ENCODE results near the gene EXD3. TPM values are rescaled to one million over a fixed set of nuclear protein-coding genes. Genes with fewer than 3 reads are reported as not detected.

Gene EXD3
- total and polyA plus RNA-seq, 2 of the 4 experiments (the other 2 are of a cell fraction), result 1.1 to 7.4 TPM

GRCh38 chr9:137415451-137415850 is 7.5 kb downstream of the EXD3 start:
- Histone ChIP-seq H3K4me3 (ENCODE audit: insufficient read depth, low read depth, low read length) (no peak overlapping the region), H4K5ac (ENCODE audit: low read depth, low read length) (no peak overlapping the region), H4K20me1 (ENCODE audit: insufficient read depth, low read length) (no peaks in the 10 kb centered on the region), H2BK5ac (ENCODE audit: low read depth, low read length, poor library complexity, severe bottlenecking) (no peak overlapping the region), H3K9ac (ENCODE audit: low read depth, low read length) (no peak overlapping the region), H2BK120ac (ENCODE audit: low read depth, low read length) (no peak overlapping the region), H3K4me2 (ENCODE audit: low read depth, low read length) (no peak overlapping the region), H3K9me3 (ENCODE audit: control insufficient read depth, insufficient read depth, low read length) (no peaks in the 10 kb centered on the region), H4K91ac (ENCODE audit: insufficient read depth, low read depth, low read length) (no peak overlapping the region), H2BK15ac (ENCODE audit: low read depth, low read length) (no peak overlapping the region), H3K79me1 (ENCODE audit: low read depth in 1 of 2, low read length in 2 of 2) (peaks cover 15 to 47% of the 10 kb centered on the region in 2 experiments; a peak in 3 of 4 replicates), H2AFZ (replicated peaks; ENCODE audit: low read length, poor library complexity) (no peak overlapping the region), H4K8ac (ENCODE audit: low read depth in 2 of 2, low read length in 2 of 2) (no peak overlapping the region), H3K18ac (ENCODE audit: low read depth, low read length) (no peak overlapping the region), H2AK9ac (replicated peaks; ENCODE audit: low read depth, low read length, poor library complexity) (no peak overlapping the region), H3K36me3 (ENCODE audit: control insufficient read depth, insufficient read depth, low read length) (peaks cover 3% of the 10 kb centered on the region; the same call in 1 of the 2 replicates), H2BK20ac (ENCODE audit: low read depth, low read length) (no peak overlapping the region), H3K14ac (replicated peaks; ENCODE audit: low read depth, low read length) (no peak overlapping the region), H3K56ac (ENCODE audit: extremely low read depth, insufficient read depth, low read length) (no peak overlapping the region), H3K23ac (ENCODE audit: low read depth, low read length) (no peak overlapping the region), H3K9me1 (ENCODE audit: insufficient read depth, low read length) (peaks cover 12% of the 10 kb centered on the region), H3K27ac (ENCODE audit: insufficient read depth, low read length) (no peak overlapping the region), H3K27me3 (ENCODE audit: control insufficient read depth, insufficient read depth, low read length) (no peaks in the 10 kb centered on the region), H3K4me1 (ENCODE audit: control insufficient read depth, insufficient read depth, low read length) (peaks cover 24% of the 10 kb centered on the region), H2AK5ac (ENCODE audit: low read depth, low read length) (no peak overlapping the region; the same call in 1 of the 2 replicates), H3K4ac (ENCODE audit: low read depth, low read length) (no peak overlapping the region)
- DNase-seq, result no peak
- intact Hi-C loops (cut with micrococcal nuclease) (no loop called here), dilution Hi-C loops (cut with HindIII; ENCODE audit: low sequenced_read_pairs, unreplicated experiment) (no loop called here), in situ Hi-C loops (cut with MboI; ENCODE audit: low sequenced_read_pairs) (no loop called here)
- BruUV-seq (replicated peaks), result no TSS peak
- ChIA-PET POLR2A (ENCODE audit: unreplicated experiment) (no interaction called here), CTCF (no interaction called here)
- WGBS, 2 experiments (ENCODE audit: extremely low coverage in 2 of 2, insufficient read length in 1 of 2), result 100% methylated on average over 2 of the region's 5 CpGs; no CpG with 5 or more reads in 1 of the 2 experiments
- TF ChIP-seq CEBPB (IDR thresholded peaks at IDR 0.05; ENCODE audit: low read depth, low read length) (no peak), ELK1 (IDR thresholded peaks at IDR 0.05; ENCODE audit: borderline replicate concordance, low read depth, low read length) (no peak), SMC3 (IDR thresholded peaks at IDR 0.05; ENCODE audit: low read depth, low read length) (no peak), MXI1 (IDR thresholded peaks at IDR 0.05; ENCODE audit: borderline replicate concordance, low read depth, low read length) (no peak), NFE2L2 (IDR thresholded peaks at IDR 0.05; ENCODE audit: low read depth, low read length) (no peak), RCOR1 (IDR thresholded peaks at IDR 0.05; ENCODE audit: insufficient replicate concordance, low read length) (no peak), RAD21 (IDR thresholded peaks at IDR 0.05; ENCODE audit: low read length) (no peak), BHLHE40 (IDR thresholded peaks at IDR 0.05; ENCODE audit: low read depth, low read length) (no peak), CHD1 (IDR thresholded peaks at IDR 0.05; ENCODE audit: low read depth, low read length) (no peak), CTCF (conservative IDR thresholded peaks at IDR 0.05; ENCODE audit: low read depth, low read length) (no peak), FOS (IDR thresholded peaks at IDR 0.05; ENCODE audit: low read depth, low read length) (no peak), USF2 (IDR thresholded peaks at IDR 0.05; ENCODE audit: low read depth, low read length) (no peak), RFX5 (IDR thresholded peaks at IDR 0.05; ENCODE audit: low read depth, low read length) (no peak), MAZ (IDR thresholded peaks at IDR 0.05; ENCODE audit: borderline replicate concordance, low read depth, low read length) (no peak), POLR2A (IDR thresholded peaks at IDR 0.05; ENCODE audit: low read depth, low read length) (no peak)
- ATAC-seq (ENCODE audit: low read depth), result no peak

Measured in IMR-90 (cell line).